ENCODE measurements around the gene VSX2.
"Not testable (repeated sequence)": the region's sequence is repeated elsewhere in the genome, so short reads cannot be mapped to it uniquely, and the experiment has no call there.

The VSX2 gene

DNA sequence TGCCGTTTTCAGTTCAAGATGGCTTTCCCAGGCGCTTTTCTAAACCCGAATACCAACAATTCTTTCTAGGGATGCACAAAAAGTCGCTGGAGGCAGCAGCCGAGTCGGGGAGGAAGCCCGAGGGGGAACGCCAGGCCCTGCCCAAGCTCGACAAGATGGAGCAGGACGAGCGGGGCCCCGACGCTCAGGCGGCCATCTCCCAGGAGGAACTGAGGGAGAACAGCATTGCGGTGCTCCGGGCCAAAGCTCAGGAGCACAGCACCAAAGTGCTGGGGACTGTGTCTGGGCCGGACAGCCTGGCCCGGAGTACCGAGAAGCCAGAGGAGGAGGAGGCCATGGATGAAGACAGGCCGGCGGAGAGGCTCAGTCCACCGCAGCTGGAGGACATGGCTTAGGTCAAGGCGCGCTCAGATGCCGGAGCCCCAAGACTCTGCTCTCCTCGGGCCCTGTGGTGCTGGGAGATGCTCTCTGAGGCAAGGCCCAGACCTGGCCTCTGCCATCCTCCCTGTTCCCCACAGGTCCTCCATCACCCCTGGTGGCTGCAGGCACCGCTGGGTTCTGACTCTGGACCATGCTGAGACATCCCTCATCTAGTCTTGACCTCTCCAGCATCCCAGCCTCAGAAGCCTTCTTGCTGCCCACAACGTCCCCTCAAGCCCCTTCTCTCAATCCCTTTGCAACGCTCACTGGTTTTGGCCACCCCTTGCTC lies 21.4 kb downstream of the VSX2 start:
- no peak for DNase-seq

DNA sequence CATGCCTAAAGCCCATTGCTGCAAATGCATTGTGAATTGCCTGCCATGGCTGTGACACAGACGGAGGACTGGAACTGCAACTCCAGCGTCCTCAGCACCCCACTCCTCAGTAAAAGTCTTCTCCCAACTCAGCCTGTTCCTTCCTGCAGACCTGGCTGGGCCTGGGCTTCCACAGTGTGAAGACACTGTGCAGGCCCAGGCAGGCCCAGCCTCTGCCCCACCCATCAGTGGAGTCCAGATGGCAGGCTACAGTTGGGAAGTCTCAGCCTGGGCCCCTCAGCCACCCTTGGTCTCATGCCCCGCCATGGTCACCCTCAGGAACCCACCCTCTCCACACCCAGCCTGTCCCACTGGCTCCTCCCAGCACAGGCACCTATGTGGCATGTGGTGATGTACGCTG lies 22.0 kb downstream of the VSX2 start:
- no peak for DNase-seq

DNA sequence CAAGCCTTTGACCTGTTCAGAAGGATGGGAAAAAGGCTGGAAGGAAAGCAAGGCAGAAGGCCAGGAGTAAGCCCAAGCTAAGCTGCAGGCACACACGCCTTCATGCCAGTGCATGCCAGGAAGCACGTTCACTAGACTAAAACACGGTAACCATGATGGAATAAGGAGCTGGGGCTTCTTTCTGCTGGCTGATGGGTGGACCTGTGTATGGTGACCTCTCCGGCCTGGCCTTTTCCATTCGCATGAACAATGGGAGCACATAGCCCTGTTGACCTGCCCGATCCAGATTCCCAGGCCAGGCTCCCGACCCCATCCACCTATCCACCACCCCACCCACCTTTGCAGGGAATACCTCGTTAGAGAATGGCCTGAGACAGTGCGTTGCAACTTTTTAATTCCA lies 22.8 kb downstream of the VSX2 start:
- no peak for DNase-seq

DNA sequence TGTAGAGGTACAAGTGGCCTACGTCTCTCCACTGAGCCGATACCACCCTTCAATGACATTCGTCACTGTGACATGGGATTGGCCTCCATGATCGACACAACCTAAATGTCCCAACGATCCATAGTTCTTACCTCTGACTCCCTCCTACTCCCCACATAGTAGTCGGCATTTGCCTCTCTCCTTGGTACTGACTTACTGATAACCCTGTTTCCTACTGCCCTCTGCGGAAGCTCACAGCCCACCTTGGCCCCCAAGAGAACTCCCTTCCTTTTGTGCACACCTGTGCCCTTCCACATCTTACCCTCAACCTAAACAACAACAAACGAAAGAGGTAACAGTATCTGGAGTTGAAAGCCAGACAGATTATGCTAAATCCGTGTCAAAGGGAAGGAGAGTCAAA lies 23.9 kb downstream of the VSX2 start:
- DNase-seq = no peak

DNA sequence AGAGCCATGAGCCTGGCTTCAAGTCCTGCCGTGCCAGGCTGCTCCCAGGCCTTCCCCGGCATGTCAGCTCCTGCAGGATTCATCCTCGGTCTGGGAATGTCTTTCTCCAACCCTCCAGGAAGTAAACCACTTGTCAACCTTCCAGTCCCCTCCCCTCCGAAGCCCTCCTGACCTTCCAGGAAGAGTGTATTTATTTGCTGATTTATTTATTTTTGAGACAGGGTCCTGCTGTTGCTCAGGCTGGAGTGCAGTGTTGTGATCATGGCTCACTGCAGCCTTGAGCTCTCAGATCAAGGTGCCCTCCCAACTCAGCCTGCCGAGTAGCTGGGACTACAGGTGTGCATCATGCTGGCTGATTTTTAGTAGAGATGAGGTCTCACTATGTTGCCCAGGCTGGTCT lies 24.7 kb downstream of the VSX2 start:
- DNase-seq = no peak

DNA sequence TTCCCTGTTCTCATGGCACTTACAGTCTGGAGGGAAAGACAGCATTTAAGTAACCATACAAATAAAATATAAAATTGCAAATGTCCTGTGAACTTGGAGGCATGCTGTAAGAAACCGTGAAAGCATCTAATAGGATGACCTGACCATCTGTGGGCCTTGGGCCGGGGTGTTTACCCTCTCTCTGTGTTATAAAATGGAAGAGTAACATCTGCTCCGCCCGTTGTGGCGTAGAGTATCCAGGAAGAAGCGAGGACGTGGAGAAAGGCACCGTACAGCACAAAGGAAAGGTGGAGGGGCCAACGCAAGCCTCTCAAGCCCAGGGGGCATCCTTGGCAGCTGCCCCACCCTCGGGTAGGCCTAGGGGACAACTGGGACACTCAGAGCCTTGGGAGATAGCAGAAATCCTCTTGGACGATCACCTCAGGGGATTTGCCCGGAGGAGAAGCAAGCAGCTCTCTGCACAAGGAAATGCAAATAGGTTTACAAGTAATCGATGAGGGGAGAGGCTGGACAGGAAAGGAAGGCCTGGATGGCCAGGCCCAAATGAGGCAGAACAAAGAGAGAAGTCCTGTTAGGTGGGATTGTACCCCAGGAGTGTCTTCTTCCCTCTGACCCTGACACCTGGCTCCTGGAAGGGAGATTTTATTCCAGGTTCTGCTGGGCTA lies 26.2 kb downstream of the VSX2 start:
- DNase-seq = no peak

DNA sequence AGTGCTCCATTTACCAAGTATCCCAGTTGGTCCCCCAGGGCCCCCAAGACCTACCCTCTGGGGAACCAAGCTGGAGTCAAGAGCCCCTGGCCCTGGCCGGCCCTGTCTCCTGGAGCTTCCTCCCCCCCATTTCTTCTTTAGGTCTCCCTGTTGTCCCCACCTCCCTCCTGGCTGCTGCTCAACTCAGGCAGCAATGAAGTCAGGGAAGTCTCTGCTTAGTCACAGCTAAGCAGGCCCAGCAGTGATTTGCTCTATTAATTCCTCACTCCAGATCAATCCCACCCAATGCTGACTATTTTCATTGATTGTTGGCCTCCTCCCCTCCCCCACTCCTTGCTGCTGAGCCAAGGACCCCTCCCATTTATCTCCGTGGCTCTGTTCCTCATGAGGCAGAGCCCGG lies 28.3 kb downstream of the VSX2 start:
- DNase-seq = no peak

DNA sequence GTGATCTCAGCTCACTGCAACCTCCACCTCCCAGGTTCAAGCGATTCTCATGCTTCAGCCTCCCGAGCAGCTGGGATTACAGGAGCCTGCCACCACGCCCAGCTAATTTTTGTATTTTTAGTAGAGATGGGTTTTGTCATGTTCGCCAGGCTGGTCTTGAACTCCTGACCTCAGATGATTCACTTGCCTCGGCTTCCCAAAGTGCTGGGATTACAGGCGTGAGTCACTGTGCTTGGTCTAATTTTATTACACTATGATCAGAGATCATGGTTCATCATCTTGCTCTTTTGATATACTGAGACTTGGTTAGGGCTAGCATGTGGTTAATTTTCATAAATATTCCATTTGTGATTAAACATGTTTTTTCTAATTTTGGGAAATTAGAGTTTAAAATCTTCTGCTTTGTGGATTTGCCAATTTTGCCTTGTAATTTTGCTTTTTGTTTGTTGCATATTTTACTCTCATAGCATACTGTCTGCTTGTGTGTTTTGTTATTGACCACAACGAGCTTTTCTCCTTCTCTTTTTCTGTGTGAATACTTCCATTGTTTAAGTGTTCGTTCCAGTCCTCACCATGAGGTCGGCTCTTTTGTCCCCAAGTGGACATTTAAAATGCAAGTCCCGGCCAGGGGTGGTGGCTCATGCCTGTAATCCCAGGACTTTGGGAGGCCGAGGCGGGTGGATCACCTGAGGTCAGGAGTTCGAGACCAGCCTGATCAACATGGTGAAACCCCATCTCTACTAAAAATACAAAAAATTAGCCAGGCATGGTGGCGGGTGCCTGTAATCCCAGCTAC lies 31.3 kb downstream of the VSX2 start:
- not testable (repeated sequence) for DNase-seq

DNA sequence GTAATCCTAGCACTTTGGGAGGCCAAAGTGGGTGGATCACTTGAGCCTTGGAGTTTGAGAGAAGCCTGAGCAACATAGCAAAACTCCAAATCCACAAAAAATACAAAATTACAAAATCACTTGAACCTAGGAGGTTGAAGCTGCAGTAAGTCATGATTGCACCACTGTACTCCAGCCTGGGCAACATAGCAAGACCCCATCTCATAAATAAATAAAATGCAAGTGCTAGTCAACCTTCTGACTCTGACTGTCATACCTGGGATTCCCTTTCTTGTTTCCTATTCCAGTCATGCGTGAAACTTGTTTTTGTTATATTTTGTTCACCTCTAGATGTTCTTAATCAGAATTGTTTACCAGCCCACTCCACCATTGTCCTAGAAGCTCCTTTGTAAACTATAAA lies 32.1 kb downstream of the VSX2 start:
- no peak for DNase-seq

DNA sequence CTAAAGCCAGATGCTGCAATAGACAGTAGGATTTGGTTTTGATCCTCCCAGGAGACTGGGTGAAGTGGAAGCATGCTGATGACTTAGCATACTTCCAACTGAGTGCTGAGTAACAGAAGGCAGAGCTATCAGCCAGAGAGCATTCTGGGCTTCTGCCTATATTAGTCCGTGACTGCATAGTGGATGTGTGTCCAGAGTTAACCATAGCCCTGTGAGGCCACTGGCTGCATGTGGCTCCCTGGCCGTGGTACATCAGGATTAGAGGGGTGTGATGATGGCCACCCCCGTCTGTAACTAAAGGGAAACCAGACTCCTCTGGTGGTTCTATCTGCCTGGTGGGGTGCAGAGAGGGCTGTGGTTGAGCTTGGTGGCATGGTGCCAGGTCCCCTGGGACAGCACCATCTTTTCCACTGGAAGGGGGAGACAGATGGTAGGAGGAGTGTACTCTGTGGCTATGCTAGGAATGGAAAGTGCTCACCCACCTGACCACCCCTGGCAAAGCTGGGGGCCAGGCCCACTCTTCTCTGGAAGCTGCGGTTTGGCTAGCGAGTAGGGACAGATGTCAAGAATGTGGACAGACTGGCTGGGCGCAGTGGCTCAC lies 36.1 kb downstream of the VSX2 start:
- DNase-seq = peak; percentile 63

DNA sequence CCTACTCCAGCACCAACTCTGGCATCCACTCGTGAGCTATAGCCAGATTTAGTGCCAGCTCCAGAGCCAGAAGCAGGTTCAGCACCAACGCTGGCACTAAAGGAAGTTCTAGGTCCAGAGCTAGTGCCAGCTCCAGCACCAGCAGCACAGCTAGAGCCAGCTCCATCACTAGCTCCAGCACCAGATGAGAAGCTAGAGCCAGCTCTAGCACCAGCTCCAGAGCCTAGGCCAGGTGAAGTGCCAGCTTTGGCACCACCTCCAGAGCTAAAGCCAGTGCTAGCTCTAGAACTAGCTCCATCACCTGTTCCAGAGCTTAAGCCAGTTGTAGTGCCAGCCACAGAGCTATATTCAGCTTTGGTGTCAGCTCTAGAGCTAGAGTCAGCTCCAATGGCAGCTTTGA lies 38.8 kb downstream of the VSX2 start:
- no peak for DNase-seq

DNA sequence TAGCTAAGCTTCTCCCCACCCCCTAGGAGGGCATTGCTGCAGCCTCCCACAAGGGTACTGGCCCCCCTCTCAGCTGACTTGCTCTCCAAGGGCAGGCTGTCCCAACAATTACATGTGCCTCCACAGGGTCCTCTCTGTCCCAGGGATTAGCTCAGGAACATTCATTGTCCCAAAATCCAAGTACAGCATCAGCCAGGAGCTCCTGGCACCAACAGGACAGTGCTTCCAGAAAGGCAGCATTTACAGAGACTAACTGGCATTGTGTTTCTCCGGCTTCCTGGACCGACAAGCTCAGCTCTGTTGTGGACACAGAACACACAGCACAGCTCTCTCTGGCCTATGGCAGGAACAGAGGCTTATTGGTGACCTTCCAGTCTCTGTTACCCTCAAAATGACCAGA lies 41.8 kb downstream of the VSX2 start:
- DNase-seq = no peak

DNA sequence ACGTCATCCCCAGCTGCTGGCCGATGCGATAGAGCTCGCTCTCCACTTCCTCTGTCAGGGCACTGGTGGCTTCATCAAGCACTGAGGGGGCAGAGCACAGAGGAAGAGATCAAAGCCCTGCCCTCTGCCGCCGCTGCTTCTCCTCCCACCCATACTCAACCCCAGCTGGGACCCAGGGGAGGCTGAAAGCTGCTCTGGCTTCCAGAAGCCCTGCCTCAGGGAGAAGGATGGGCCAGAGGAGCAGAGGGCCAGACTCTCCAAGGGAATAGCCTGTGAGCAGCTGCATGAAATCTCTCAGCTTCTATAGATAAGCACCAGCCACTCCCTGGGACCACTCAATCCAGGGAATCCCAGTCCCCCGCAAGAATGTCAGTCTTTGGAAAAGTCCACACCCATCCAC lies 47.5 kb downstream of the VSX2 start:
- no peak for DNase-seq

DNA sequence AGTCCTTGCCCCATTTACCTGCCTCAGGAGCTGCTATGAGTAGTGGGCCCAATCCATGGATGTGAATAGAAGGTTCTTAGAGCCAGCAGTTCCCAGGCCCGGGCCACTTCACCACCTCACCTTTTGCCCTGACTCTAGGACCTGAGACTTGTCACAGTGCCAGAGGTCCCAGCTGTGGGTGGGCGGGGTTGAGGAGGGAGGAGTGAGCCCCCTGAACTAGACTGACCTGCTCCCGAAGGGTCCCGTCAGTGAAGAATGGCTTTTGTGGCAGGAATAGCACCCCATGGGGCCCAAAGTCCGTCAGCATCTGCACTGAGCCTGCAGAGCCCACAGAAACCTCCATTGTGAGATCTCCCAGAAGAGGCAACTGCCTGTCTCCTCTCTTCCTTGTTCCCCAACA lies 50.6 kb downstream of the VSX2 start:
- DNase-seq = no peak

DNA sequence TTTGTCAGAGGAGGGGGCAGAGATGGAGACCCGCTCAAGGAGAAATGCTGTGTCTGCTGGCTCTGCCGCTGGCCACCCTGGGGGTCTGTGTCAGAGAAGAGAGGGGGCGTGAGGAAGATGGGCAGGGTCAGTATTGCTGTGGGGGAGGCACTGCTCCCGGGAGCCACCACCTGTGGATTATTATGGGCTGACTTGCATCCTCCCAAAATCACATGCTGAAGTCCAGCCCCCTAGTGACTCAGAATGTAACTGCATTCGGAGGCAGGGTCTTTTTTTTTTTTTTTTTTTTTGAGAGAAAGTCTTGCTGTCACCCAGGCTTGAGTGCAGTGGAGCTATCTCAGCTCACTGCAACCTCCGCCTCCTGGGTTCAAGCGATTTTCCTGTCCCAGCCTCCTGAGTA lies 51.2 kb downstream of the VSX2 start:
- DNase-seq = peak; percentile 46

DNA sequence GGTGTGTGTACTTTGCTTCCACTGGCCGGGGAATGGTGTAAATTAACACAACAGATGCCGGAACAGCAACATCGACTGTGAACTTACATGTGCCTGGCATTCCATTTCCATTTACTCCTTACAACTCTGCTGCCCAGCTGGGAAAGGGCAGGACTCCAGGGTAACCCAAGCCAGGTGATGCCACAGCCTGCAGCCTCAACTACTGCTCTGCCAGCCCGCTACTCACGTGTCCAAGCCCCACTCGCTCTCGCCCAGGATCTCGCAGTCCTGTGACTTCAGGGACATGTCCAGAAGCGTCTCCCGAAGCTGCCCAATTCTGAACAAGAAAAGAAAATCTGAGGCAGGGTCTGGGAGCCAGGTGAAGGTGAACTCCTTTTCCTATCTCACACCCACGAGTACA lies 52.8 kb downstream of the VSX2 start:
- DNase-seq = no peak

DNA sequence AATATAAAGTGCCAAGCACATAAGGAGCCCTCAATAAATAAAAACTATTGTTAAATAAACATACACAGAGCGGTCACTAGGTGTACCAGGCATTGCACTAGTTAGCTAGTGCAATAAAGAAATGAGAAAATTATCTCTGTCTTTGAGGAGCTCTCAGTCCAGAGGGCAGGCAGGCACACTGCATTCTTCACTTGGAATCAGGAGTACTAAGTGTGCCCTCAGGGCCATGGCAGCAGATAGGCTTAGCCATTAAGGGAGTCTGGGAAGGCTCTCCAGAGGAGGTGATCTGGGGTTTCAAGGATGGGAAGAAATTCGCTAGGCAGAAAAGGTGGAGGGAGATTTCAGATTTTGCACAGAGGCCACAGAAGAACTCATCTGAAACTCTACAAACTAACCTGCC lies 54.4 kb downstream of the VSX2 start:
- DNase-seq = no peak

DNA sequence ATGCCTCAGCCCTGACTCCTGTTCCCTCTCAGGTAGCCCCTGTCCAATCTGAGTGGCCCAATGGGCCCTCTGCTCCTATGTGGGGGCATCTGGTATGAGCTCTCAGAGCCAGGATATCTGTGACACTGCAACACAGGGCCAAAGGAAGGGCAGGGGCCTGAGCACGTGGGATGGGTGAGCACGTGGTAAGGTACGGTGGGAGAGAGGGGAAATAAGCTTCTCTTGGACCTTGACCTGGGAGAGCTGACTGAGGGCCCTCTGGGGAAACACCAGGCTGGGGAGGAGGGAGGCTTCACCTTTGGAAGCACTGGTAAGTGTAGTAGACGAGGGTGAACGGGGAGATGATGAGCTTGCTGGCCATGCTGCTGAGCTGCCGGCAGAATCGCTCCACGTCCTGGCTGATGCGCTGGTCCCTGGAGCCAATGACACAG lies 56.8 kb downstream of the VSX2 start:
- DNase-seq = no peak

DNA sequence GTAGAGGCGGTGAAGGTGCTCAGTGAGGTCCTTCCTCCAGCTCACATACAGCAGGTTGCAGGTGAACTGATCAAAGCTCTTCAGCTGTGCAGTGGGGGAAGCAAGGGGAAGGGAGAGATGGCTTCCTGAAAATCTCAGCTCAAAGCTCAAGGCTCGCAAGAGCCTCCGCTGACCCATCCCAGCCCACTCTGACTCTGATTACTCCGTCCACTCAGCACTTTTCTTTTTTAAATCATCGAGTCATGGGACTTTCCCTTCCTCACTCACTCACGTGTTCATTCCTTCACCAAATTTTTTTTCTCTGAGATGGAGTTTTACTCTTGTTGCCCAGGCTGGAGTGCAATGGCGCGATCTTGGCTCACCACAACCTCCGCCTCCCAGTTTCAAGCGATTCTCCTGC lies 58.7 kb downstream of the VSX2 start:
- no peak for DNase-seq

DNA sequence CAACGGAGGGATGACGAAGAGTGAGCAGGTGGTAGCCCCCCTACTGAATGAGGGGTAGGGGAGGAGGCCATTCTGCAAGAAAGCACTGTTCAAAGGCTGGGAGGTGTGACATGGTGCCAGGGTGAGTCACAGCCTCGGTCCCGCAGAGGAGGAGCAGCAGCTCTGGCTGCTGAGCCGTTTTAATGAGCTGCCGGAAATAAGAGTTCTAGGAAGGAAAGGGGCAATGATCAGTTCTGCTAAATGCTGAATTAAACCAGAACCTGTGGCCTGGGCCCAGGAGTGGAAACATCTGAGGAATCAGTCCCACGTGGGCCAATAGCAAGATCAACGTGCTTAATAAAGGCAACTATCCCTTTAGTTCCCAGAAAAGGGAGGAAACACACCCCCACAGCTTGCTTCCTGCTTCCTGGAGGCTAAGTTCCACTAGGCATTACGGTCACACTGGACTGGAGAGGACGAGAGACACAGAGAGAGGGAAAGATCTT lies 59.9 kb downstream of the VSX2 start:
- no peak for DNase-seq

DNA sequence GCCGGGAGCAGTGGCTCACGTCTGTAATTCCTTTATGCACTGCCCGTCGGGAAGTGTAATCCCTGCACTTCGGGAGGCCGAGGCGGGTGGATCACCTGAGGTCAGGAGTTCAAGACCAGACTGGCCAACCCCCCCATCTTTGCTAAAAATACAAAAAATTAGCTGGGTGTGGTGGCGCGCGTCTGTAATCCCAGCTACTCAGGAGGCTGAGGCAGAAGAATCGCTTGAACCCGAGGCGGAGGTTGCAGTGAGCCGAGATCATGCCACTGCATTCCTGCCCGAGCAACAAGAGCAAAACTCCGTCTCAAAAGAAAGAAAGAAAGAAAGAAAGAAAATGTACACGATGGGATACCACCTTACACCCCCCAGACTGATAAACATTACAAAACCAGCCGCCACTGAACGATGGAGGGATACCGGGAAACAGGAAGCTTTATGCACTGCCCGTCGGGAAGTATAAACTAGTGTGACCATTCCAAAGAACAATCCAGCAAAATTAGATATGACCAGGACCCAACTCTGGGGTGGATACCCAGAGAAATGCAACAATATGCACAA lies 62.4 kb downstream of the VSX2 start:
- DNase-seq = no peak

DNA sequence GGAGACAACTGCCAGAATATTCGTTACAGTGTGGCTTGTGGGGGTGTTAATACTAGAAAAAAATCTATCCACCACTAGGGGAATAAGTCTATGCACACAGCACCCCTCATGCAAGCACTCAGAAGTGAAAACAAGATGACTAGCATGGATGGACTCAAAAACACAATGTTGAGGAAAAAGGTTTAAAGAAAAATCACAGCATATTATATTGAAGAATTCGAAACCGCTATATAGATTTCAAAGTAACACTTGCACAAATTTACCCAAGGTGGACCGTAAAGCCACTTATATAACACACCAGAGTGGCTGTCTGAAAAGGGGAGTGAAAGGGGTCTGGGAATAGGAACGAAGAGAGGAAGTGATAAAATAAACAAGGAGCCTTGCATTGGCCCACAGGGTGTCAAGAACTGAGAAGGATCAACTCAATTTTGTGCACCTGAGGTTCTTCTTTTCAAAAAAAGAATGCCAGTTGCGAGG lies 62.9 kb downstream of the VSX2 start:
- peak; percentile 89 for DNase-seq

All from hematopoietic multipotent progenitor cell treated with erythropoietin and hydrocortisone succinate and interleukin-3 and kit ligand, for 6 days (in vitro differentiated cells).